Activated CD4-positive, alpha-beta memory T cell treated with anti-CD3 and anti-CD28 coated beads, Interleukin-2, amount 10 ng/mL, durations not matched to agents 7 days and 5 days (primary cell): ENCODE results near the gene GSTO1. TPM values are rescaled to one million over a fixed set of nuclear protein-coding genes. Genes with fewer than 3 reads are reported as not detected.

ENCODE experiments used
- CTCF ChIA-PET: fragments of 350-600 bp; sonication (Branson Sonifier 250); formaldehyde crosslinking; loops from one replicate; lab custom pipeline; 2021; ENCODE audit warnings: antibody characterized with exemption, inconsistent platforms; lab: Charles Lee
- POLR2A ChIA-PET: fragments of 350-600 bp; sonication (Branson Sonifier 250); formaldehyde crosslinking; loops from one replicate; lab custom pipeline; 2021; ENCODE audit warnings: antibody characterized with exemption; lab: Charles Lee
- DNase-seq: peaks from one replicate; pipeline ENCODE4 v3.0.0-alpha.2; 2020
- H3K27ac Mint-ChIP-seq: one replicate; pipeline ENCODE4 v1.8.0; 2021; ENCODE audit warnings: mild to moderate bottlenecking, mixed read lengths
- H3K27me3 Mint-ChIP-seq: one replicate; pipeline ENCODE4 v1.8.0; 2021; ENCODE audit warnings: mixed read lengths
- H3K36me3 Mint-ChIP-seq: one replicate; pipeline ENCODE4 v1.8.0; 2021; ENCODE audit warnings: low read depth, mixed read lengths
- H3K4me1 Mint-ChIP-seq: one replicate; pipeline ENCODE4 v1.8.0; 2021; ENCODE audit warnings: mixed read lengths
- H3K4me3 Mint-ChIP-seq: one replicate; pipeline ENCODE4 v1.8.0; 2021; ENCODE audit warnings: mild to moderate bottlenecking, mixed read lengths
- H3K9me3 Mint-ChIP-seq: one replicate; pipeline ENCODE4 v1.8.0; 2021; ENCODE audit warnings: mixed read lengths
- total RNA-seq, 2 experiments: library from RNA; stranded (reverse); gene quantifications; one replicate each; pipeline ENCODE4 v1.2.3, GENCODE V29; 2021

GSTO1 gene
- total RNA-seq, 2 experiments from 2014 or later: 139 to 142 TPM

DNA sequence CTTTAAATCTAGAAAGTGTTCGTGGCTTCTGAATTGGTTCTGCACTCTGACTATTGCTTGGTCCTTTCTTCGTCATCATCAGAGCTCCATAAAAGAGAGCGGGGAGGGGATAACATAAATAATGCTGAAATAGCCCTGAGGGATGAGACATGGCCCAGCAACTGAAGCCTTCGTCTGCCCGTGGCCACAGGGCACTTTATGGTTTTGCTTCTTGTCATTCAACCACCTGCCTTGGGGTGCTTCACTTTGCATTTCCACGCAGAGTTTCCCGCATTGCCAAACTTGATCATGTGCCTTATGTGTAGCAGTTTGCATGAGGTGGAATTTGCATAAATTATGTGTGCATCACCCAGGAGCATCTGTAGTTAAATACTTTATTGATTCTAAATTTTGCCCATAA lies 30.2 kb downstream of the GSTO1 start:
- ChIA-PET CTCF (interaction anchor here (1.0 to 4.0 kb wide), 3 partner anchors 8 to 62 kb away, joined by 4 to 30 read pairs (median 6); no protein-coding TSS in a partner anchor), POLR2A (no interaction called here)
- Mint-ChIP-seq H3K27ac (no peak overlapping the region), H3K4me3 (no peak overlapping the region), H3K4me1 (no peaks in the 10 kb centered on the region), H3K27me3 (peaks cover 38% of the 10 kb centered on the region), H3K9me3 (no peaks in the 10 kb centered on the region), H3K36me3 (no peaks in the 10 kb centered on the region)
- no peak for DNase-seq

DNA sequence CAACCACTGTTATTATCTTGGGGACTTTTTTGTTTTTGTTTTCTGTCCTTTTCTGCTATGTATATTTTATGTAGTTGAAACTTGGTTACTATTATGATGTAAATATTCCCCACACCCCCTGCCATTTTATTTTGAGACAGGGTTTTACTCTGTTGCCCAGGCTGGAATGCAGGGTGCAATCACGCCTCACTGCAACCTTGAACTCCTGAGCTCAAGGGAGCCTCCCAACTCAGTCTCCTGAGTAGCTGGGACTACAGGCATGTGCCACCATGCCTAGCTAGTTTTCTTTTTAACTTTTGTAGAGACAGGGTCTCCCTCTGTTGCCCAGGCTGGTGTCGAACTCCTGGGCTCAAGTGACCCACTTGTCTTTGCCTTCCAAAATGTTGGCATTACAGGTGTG lies 32.2 kb downstream of the GSTO1 start:
- CTCF ChIA-PET: interaction anchor here (0.5 to 4.0 kb wide), 6 partner anchors 12 to 575 kb away, joined by 3 to 30 read pairs (median 5); partner anchors contain the start of gene GSTO2
- no peak overlapping the region for H3K4me3 Mint-ChIP-seq
- POLR2A ChIA-PET: no interaction called here
- H3K4me1 Mint-ChIP-seq: peaks cover 6% of the 10 kb centered on the region
- no peaks in the 10 kb centered on the region for H3K36me3 Mint-ChIP-seq
- no peaks in the 10 kb centered on the region for H3K9me3 Mint-ChIP-seq
- no peak overlapping the region for H3K27ac Mint-ChIP-seq
- no peak for DNase-seq
- peaks cover 38% of the 10 kb centered on the region for H3K27me3 Mint-ChIP-seq

DNA sequence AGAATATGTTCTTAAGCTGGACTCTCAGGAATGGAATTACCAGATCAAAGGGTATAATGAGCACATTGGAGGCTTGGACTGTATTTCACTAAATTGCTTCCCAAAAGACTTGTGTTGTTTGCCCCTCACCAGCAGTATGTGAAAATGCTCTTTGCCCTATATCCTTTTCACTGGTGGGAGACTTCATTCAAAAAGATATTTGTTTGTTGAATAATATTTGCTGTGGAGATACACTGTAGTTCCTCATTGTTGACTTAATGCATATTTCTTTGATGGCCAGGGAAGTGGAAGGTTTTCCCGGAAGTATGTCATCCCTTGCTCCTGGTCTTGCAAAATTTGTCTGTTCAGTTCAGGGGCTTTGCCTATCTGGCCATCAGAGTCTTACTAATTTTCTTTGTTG lies 33.7 kb downstream of the GSTO1 start:
- H3K4me1 Mint-ChIP-seq: peaks cover 12% of the 10 kb centered on the region
- H3K27me3 Mint-ChIP-seq: peaks cover 33% of the 10 kb centered on the region
- ChIA-PET POLR2A (no interaction called here), CTCF (interaction anchor here (0.7 to 9.1 kb wide), 6 partner anchors 10 to 60 kb away, joined by 4 to 175 read pairs (median 63); no protein-coding TSS in a partner anchor)
- no peaks in the 10 kb centered on the region for H3K9me3 Mint-ChIP-seq
- no peak for DNase-seq
- no peak overlapping the region for H3K4me3 Mint-ChIP-seq
- no peaks in the 10 kb centered on the region for H3K36me3 Mint-ChIP-seq
- no peak overlapping the region for H3K27ac Mint-ChIP-seq

DNA sequence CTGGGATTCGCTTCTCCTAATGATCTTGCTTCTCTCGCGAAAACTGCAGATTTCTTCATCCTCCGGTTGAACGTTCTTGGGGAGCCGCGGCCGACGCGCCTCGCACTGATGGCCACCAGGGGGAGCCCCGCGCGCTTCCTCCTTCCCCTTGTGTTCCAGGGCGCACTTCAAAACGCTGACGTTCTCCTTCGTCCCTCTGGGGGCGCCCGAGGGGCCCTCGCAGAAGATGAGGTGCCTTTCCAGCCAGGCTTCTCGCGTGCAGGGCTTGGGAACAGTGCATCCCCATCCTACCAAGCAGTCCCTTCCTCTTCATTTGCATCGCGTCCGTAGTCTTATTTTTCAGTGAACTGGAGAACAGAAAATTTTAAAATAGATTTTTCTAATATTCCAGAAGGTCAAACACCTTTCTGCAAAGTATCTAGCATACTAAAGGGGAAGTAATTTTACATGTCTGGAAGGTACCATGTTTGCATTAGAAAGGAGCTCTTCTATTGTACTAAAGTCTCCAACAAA lies 36.8 kb downstream of the GSTO1 start:
- Mint-ChIP-seq H3K27me3 (peaks cover 33% of the 10 kb centered on the region), H3K4me1 (peaks cover 12% of the 10 kb centered on the region), H3K4me3 (no peak overlapping the region), H3K27ac (no peak overlapping the region), H3K9me3 (no peaks in the 10 kb centered on the region), H3K36me3 (no peaks in the 10 kb centered on the region)
- DNase-seq: peak; percentile 90
- POLR2A ChIA-PET: interaction anchor here (0.6 to 2.8 kb wide), 5 partner anchors 11 to 62 kb away, joined by 3 to 11 read pairs (median 4); partner anchors contain the start of gene ITPRIP
- CTCF ChIA-PET: interaction anchor here (0.7 to 9.1 kb wide), 34 partner anchors 9 to 404 kb away, joined by 3 to 175 read pairs (median 5); partner anchors contain the start of genes CFAP58 and ITPRIP

DNA sequence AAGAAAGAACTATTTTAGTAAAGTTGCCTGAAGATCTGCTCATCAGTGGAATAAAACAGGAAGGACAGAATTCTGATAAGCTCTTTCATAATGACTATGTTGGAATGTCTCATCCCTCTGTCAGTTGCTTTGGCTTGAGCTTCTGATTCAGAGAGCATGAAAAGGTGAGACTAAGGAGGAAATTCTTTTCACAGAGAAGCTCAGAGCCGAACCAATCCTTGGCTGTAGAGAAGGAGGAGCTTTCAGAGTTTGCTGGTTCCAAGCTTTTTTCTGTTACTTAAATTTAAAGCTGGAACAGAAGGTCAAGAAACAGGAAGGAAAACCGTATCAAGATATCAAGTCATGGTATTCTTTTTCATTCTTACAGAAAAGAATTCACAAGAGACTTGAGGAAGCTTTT lies 38.3 kb downstream of the GSTO1 start:
- Mint-ChIP-seq H3K27ac (no peak overlapping the region), H3K27me3 (peaks cover 29% of the 10 kb centered on the region), H3K36me3 (no peaks in the 10 kb centered on the region), H3K4me1 (peaks cover 12% of the 10 kb centered on the region), H3K9me3 (no peaks in the 10 kb centered on the region), H3K4me3 (no peak overlapping the region)
- ChIA-PET POLR2A (interaction anchor here (1.0 to 2.8 kb wide), 4 partner anchors 13 to 58 kb away, joined by 3 to 11 read pairs (median 6); partner anchors contain the start of gene ITPRIP), CTCF (interaction anchor here (0.7 to 9.1 kb wide), 15 partner anchors 8 to 386 kb away, joined by 3 to 175 read pairs (median 6); partner anchors contain the start of genes CFAP58 and ITPRIP)
- DNase-seq: no peak

DNA sequence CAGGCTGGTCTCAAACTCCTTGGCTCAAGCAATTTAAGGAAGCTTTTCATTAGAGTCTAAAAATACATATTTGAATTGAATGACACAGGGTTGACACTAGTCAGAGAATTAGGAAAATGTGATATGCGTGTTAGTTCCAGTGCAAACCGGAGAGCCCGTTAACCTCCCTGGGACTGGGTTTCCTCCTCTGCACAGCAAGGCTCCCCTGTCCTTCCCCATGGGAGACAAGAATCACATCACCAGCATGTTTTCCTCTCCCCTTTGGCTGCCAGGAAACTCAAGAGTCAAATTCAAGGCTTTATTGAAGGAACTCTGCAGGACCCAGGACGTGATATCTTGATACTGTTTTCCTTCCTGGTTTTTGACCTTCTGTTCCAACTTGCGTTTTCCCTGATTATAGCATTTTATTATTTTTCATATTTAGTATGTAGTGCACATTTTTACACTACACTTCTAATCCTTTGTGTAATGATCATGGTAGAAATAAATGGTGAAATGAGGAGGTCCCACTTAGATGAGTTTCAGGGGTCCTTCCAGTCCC lies 39.2 kb downstream of the GSTO1 start:
- Mint-ChIP-seq H3K27me3 (peaks cover 22% of the 10 kb centered on the region), H3K9me3 (no peaks in the 10 kb centered on the region), H3K27ac (no peak overlapping the region), H3K36me3 (no peaks in the 10 kb centered on the region), H3K4me1 (peaks cover 12% of the 10 kb centered on the region), H3K4me3 (no peak overlapping the region)
- POLR2A ChIA-PET: interaction anchor here (1.0 to 2.8 kb wide), 4 partner anchors 12 to 57 kb away, joined by 3 to 11 read pairs (median 6); partner anchors contain the start of gene ITPRIP
- CTCF ChIA-PET: interaction anchor here (1.1 to 9.1 kb wide), 10 partner anchors 12 to 169 kb away, joined by 3 to 175 read pairs (median 30); partner anchors contain the start of genes CFAP58 and ITPRIP
- no peak for DNase-seq

DNA sequence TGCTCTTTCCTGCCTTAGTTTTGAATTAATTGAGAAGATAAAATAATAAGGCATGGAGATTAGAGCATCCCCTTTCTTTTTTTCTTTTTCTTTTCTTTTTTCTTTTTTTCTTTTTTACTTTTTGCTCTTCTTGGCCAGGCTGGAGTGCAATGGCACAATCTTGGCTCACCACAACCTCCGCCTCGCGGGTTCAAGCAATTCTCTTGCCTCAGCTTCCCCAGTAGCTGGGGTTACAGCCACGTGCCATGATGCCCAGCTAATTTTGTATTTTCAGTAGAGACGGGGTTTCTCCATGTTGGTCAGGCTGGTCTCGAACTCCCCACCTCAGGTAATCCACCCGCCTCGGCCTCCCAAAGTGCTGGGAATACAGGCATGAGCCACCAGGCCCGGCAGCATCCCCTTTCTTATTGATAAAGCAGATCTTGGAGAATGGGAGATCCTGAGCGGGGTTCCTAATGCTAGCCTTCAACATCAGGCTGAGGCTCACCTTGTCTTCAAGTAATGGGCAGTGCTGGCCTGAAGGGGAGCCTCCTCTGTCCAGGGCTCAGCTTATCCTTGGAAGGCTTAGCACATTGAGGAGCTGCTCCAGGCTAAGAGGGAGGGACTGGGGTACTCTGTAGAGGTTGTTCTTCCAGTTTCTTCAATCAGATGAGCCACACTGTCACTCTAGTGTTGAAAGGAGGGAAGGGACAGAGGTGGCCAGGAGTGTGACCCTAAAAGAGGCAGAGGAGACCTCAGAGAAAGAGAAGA lies 42.2 kb downstream of the GSTO1 start:
- POLR2A ChIA-PET: interaction anchor here (0.8 kb wide), 1 partner anchor 57 kb away, joined by 3 read pairs; the partner anchor contains the start of gene CFAP58
- Mint-ChIP-seq H3K4me1 (peaks cover 26% of the 10 kb centered on the region), H3K4me3 (no peak overlapping the region), H3K27ac (no peak overlapping the region), H3K36me3 (peaks cover 1% of the 10 kb centered on the region), H3K9me3 (peaks cover under 1% of the 10 kb centered on the region), H3K27me3 (peaks cover 10% of the 10 kb centered on the region)
- DNase-seq: no peak
- CTCF ChIA-PET: interaction anchor here (0.7 to 9.1 kb wide), 5 partner anchors 9 to 56 kb away, joined by 4 to 118 read pairs (median 5); no protein-coding TSS in a partner anchor

DNA sequence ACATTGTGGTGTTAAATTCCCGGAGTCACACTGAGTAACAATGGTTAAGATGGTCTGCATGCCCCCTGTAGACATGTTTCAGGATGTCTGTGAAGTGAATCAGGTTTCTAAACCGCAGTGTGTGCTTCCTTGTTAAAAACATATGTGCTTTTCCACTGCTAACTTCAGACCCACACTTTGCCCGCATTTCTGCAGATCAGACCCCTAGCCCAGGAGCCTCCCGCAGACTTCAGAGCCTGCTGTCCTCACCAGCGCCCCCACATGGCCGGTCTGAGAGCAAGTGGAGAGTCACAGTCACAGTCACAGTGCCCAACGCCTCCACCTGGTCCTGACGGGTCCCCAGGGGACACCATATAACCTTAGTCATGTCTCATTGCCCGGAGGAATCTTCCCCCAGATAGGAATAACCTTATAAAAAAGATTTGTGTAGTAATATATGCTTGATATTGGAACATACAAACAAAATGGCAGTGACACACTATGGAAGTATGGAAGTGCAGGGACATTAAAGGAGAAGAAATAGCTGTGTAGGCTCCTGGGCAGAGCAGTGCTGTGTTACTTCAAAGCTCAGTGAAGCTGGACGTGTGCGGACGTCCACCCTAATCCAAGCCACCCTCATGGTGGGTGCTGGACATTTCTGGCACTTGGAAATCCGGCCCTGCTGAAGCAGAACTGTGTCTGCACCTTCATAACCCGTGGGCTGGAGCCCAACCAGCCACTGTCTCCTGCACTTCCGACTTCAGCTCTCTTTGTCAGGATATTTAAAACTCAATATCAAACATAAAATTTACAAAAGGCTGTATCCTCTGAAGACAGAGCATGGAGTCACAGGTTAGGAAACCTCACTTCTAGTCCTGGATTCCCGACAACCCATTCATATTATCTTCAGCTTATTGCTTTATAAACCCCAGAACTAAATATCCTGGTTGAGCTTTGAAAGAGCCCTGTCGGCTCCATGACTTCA lies 43.3 kb downstream of the GSTO1 start:
- peaks cover 23% of the 10 kb centered on the region for H3K4me1 Mint-ChIP-seq
- H3K27ac Mint-ChIP-seq: no peak overlapping the region
- ChIA-PET POLR2A (interaction anchor here (1.2 kb wide), 1 partner anchor 40 kb away, joined by 3 read pairs; the partner anchor contains the start of gene ITPRIP), CTCF (interaction anchor here (0.6 to 9.1 kb wide), 10 partner anchors 8 to 176 kb away, joined by 3 to 118 read pairs (median 6); partner anchors contain the start of genes CFAP58 and ITPRIP)
- no peak overlapping the region for H3K4me3 Mint-ChIP-seq
- H3K36me3 Mint-ChIP-seq: peaks cover 4% of the 10 kb centered on the region
- peak; percentile 37 for DNase-seq
- peaks cover 10% of the 10 kb centered on the region for H3K27me3 Mint-ChIP-seq
- peaks cover 4% of the 10 kb centered on the region for H3K9me3 Mint-ChIP-seq

DNA sequence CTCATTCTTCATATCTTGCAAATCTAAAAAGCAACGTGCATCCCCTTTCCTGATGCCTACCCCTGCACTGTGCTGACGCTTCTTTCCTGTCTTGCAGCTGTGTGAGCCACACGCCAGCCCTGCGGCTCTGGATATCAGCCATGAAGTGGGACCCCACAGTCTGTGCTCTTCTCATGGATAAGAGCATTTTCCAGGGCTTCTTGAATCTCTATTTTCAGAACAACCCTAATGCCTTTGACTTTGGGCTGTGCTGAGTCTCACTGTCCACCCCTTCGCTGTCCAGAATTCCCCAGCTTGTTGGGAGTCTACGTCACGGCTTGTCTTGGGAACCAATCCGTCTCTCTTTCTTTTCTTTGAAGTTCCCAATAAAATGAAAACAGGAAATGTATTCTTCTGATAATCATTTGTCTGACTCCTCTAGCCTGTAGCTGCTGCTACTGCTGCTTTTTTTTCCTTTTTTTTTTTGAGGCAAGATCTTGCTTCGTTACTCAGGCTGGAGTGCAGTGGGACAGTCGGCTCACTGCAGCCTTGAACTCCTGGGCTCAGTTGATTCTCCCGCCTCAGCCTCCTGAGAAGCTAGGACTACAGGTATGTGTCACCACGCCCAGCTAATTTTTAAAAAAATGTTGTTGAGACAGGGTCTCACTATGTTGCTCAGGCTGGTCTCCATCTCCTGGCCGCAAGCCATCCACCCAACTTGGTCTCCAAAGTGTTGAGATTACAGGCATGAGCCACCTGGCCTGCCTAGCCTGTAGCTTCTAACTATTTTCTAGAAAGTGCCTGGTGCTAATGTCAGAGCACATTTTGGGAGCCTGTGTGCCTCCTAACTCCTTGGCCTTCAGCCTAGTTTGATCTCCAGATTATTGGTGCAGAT lies 44.6 kb downstream of the GSTO1 start:
- DNase-seq: no peak
- Mint-ChIP-seq H3K4me3 (no peak overlapping the region), H3K27me3 (peaks cover 11% of the 10 kb centered on the region), H3K9me3 (peaks cover 8% of the 10 kb centered on the region), H3K27ac (no peak overlapping the region), H3K36me3 (peaks cover 7% of the 10 kb centered on the region), H3K4me1 (peaks cover 32% of the 10 kb centered on the region)
- ChIA-PET POLR2A (interaction anchor here (1.5 kb wide), 1 partner anchor 30 kb away, joined by 3 read pairs; the partner anchor contains the start of gene GSTO2), CTCF (interaction anchor here (0.6 to 3.4 kb wide), 7 partner anchors 10 to 54 kb away, joined by 3 to 22 read pairs (median 6); partner anchors contain the start of genes CFAP58 and ITPRIP)

DNA sequence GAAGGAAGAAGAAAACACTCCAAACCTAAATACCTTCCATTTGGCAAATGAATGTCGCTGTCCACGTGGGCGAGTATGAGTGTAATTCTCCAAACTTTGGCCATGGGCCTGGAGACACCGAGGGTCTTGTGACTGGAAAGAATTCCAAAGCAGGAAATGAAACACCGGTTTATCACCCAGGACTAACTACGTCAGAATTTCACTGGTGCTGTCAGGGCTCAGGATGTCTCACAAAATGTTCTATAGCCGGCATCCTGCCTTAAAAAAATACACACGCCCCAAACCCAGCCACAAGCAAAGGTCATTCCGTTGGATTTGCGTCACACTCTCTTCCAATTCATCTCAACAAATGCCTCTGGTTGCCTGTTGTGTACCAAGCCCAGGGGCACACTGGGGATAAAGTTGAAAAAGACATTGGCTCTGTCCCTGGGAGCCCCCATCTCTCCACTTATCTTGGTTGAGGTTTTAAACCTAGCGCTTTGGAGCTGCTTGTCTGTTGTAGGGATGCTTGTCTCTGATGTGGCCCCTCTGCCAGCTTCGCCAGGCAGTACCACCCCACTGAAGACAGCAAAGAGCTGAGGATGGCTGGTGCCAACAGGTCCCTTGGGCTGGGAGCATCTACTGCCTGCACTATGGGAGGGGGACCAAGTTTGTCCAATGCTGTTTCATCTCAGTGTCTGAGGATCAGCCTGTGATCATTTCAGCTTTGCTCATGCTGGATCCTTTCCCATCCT lies 45.5 kb downstream of the GSTO1 start:
- no peak for DNase-seq
- H3K4me3 Mint-ChIP-seq: no peak overlapping the region
- H3K27me3 Mint-ChIP-seq: peaks cover 8% of the 10 kb centered on the region
- H3K27ac Mint-ChIP-seq: no peak overlapping the region
- peaks cover 38% of the 10 kb centered on the region for H3K4me1 Mint-ChIP-seq
- H3K36me3 Mint-ChIP-seq: peaks cover 7% of the 10 kb centered on the region
- peaks cover 8% of the 10 kb centered on the region for H3K9me3 Mint-ChIP-seq
- ChIA-PET POLR2A (interaction anchor here (1.5 kb wide), 2 partner anchors 31 to 38 kb away, joined by 3 to 4 read pairs; partner anchors contain the start of genes GSTO2 and ITPRIP), CTCF (interaction anchor here (1.3 to 3.4 kb wide), 6 partner anchors 9 to 53 kb away, joined by 4 to 22 read pairs (median 6); partner anchors contain the start of genes CFAP58 and ITPRIP)
